Mesenchymal stem cell (in vitro differentiated cells and primary cell): Measurements from ENCODE around the gene DDC.
"Not testable (repeated sequence)": the region's sequence is repeated elsewhere in the genome, so short reads cannot be mapped to it uniquely, and the experiment has no call there.

Source experiments
- DNase-seq: peaks from one replicate; pipeline ENCODE4 v3.0.0-alpha.2; 2013
- H2AFZ ChIP-seq: one replicate; pipeline ENCODE4 v1.6.1; 2013; ENCODE audit warnings: low read depth, mild to moderate bottlenecking, control low read depth, inconsistent platforms, low read length, moderate library complexity
- H2AK5ac ChIP-seq: 2 replicates; pipeline ENCODE4 v1.6.1; 2013; ENCODE audit warnings: low read length, moderate library complexity, mild to moderate bottlenecking, inconsistent platforms; ENCODE audit not compliant: severe bottlenecking
- H2BK120ac ChIP-seq: one replicate; pipeline ENCODE4 v1.6.1; 2013; ENCODE audit warnings: low read depth, mild to moderate bottlenecking, inconsistent platforms, low read length, moderate library complexity
- H2BK12ac ChIP-seq, 2 experiments: one replicate each; pipeline ENCODE4 v1.6.1; 2013; ENCODE audit warnings: inconsistent platforms in 2 of 2, low read length in 2 of 2, mild to moderate bottlenecking in 2 of 2, moderate library complexity in 2 of 2, control low read depth in 1 of 2
- H2BK15ac ChIP-seq: one replicate; pipeline ENCODE4 v1.6.1; 2013; ENCODE audit warnings: mild to moderate bottlenecking, low read depth, inconsistent platforms; ENCODE audit not compliant: poor library complexity, severe bottlenecking
- H2BK5ac ChIP-seq: 2 replicates; pipeline ENCODE4 v1.6.1; 2013; ENCODE audit warnings: low read depth, mild to moderate bottlenecking, low read length, control low read depth, inconsistent platforms; ENCODE audit not compliant: poor library complexity, severe bottlenecking
- H3K14ac ChIP-seq, 2 experiments: one replicate each; pipeline ENCODE4 v1.6.1; 2013; ENCODE audit warnings: inconsistent platforms in 2 of 2, low read length in 2 of 2, control low read depth in 1 of 2, mild to moderate bottlenecking in 1 of 2, moderate library complexity in 1 of 2
- H3K18ac ChIP-seq, 2 experiments: one replicate each; pipeline ENCODE4 v1.6.1; 2013; ENCODE audit warnings: inconsistent platforms in 2 of 2, low read length in 2 of 2, control low read depth in 1 of 2, low read depth in 1 of 2, mild to moderate bottlenecking in 1 of 2
- H3K23ac ChIP-seq, 2 experiments: one replicate each; pipeline ENCODE4 v1.6.1; 2013; ENCODE audit warnings: inconsistent platforms in 2 of 2, low read length in 2 of 2, mild to moderate bottlenecking in 2 of 2, moderate library complexity in 2 of 2, control low read depth in 1 of 2
- H3K27ac ChIP-seq: 2 replicates; pipeline ENCODE4 v1.5.1; 2013; ENCODE audit warnings: mild to moderate bottlenecking, moderate library complexity, low read length, control low read depth, inconsistent platforms; ENCODE audit not compliant: poor library complexity, severe bottlenecking
- H3K27me3 ChIP-seq, 2 experiments: 2 replicates each; pipeline versions ENCODE4 v1.6.1 to v1.7.0; 2013; ENCODE audit warnings: low read length in 2 of 2, mild to moderate bottlenecking in 2 of 2, moderate library complexity in 2 of 2, control low read depth in 1 of 2, inconsistent platforms in 1 of 2; ENCODE audit not compliant: control insufficient read depth in 1 of 2, insufficient read depth in 1 of 2
- H3K36me3 ChIP-seq, 2 experiments: 2 replicates each; pipeline versions ENCODE4 v1.6.1 to v1.7.0; 2013; ENCODE audit warnings: low read length in 2 of 2, control low read depth in 1 of 2, inconsistent platforms in 1 of 2, low read depth in 1 of 2, mild to moderate bottlenecking in 1 of 2; ENCODE audit not compliant: insufficient read depth in 2 of 2, control insufficient read depth in 1 of 2
- H3K4ac ChIP-seq, 2 experiments: one replicate each; pipeline ENCODE4 v1.6.1; 2013; ENCODE audit warnings: inconsistent platforms in 2 of 2, low read length in 2 of 2, mild to moderate bottlenecking in 2 of 2, moderate library complexity in 2 of 2, control low read depth in 1 of 2, low read depth in 1 of 2
- H3K4me1 ChIP-seq: 2 replicates; pipeline ENCODE4 v1.6.1; 2013; ENCODE audit warnings: low read depth, low read length, control low read depth; ENCODE audit not compliant: control insufficient read depth, insufficient read depth
- H3K4me2 ChIP-seq: 2 replicates; pipeline ENCODE4 v1.6.1; 2013; ENCODE audit warnings: low read length, mild to moderate bottlenecking, inconsistent platforms; ENCODE audit not compliant: poor library complexity, severe bottlenecking
- H3K4me3 ChIP-seq, 2 experiments: 2 replicates each; pipeline versions ENCODE4 v1.5.1 to v1.7.0; 2013; ENCODE audit warnings: low read length in 2 of 2, mild to moderate bottlenecking in 2 of 2, control low read depth in 1 of 2, low read depth in 1 of 2; ENCODE audit not compliant: insufficient read depth in 1 of 2
- H3K79me1 ChIP-seq: replicated peaks from 2 replicates; pipeline ENCODE4 v1.6.1; 2013; ENCODE audit warnings: mild to moderate bottlenecking, control low read depth, low read length, inconsistent platforms; ENCODE audit not compliant: poor library complexity, severe bottlenecking
- H3K9ac ChIP-seq: 2 replicates; pipeline ENCODE4 v1.7.0; 2013; ENCODE audit warnings: mild to moderate bottlenecking, low read length, moderate library complexity
- H3K9me3 ChIP-seq: 2 replicates; pipeline ENCODE4 v1.7.0; 2013; ENCODE audit warnings: mild to moderate bottlenecking, low read length; ENCODE audit not compliant: control insufficient read depth
- H4K8ac ChIP-seq: one replicate; pipeline ENCODE4 v1.6.1; 2013; ENCODE audit warnings: inconsistent platforms, mild to moderate bottlenecking, low read length, moderate library complexity
- H4K91ac ChIP-seq: one replicate; pipeline ENCODE4 v1.6.1; 2013; ENCODE audit warnings: mild to moderate bottlenecking, low read length, inconsistent platforms
- WGBS: methylation state at CpG from one replicate; pipeline ENCODE4 v1.1.7; 2013; ENCODE audit warnings: mixed read lengths; 5-methylcytosine and 5-hydroxymethylcytosine counted together

The DDC gene

GRCh38 chr7:50583295-50583694 lies 18.1 kb upstream of the DDC start:
- not testable (repeated sequence) for H2BK5ac ChIP-seq, H3K27me3 ChIP-seq, H3K36me3 ChIP-seq, H3K9ac ChIP-seq, H3K9me3 ChIP-seq, DNase-seq, H3K79me1 ChIP-seq, H3K4me3 ChIP-seq, H2BK15ac ChIP-seq, H3K18ac ChIP-seq, H2AFZ ChIP-seq, H2AK5ac ChIP-seq, H4K91ac ChIP-seq, H3K4ac ChIP-seq, H4K8ac ChIP-seq, H2BK120ac ChIP-seq, H3K4me1 ChIP-seq, H3K14ac ChIP-seq, H3K23ac ChIP-seq, H3K27ac ChIP-seq, H2BK12ac ChIP-seq, H3K4me2 ChIP-seq
- WGBS: 99% methylated on average over 4 of the region's 4 CpGs

GRCh38 chr7:50582271-50582670 lies 17.1 kb upstream of the DDC start:
- not testable (repeated sequence) for H2BK12ac ChIP-seq, H4K91ac ChIP-seq, H2AK5ac ChIP-seq, DNase-seq, H3K9me3 ChIP-seq, H2BK120ac ChIP-seq, H3K14ac ChIP-seq, H3K18ac ChIP-seq, H3K4me3 ChIP-seq, H3K23ac ChIP-seq, H3K36me3 ChIP-seq, H3K4me2 ChIP-seq, H3K9ac ChIP-seq, H4K8ac ChIP-seq, H3K4me1 ChIP-seq, H3K27me3 ChIP-seq, H3K4ac ChIP-seq, H2BK15ac ChIP-seq, H3K27ac ChIP-seq, H2AFZ ChIP-seq, H2BK5ac ChIP-seq, H3K79me1 ChIP-seq
- WGBS: 84% methylated on average over 2 of the region's 4 CpGs

- H3K27ac ChIP-seq, H2AK5ac ChIP-seq, H3K4me3 ChIP-seq, H4K8ac ChIP-seq, H3K27me3 ChIP-seq, H3K23ac ChIP-seq, H3K9me3 ChIP-seq, H2BK120ac ChIP-seq, H3K14ac ChIP-seq, H3K4me1 ChIP-seq, DNase-seq, H2BK15ac ChIP-seq, H3K79me1 ChIP-seq, H3K4me2 ChIP-seq, H4K91ac ChIP-seq, H2BK5ac ChIP-seq, H2BK12ac ChIP-seq, H2AFZ ChIP-seq, H3K36me3 ChIP-seq, H3K4ac ChIP-seq, H3K9ac ChIP-seq, H3K18ac ChIP-seq: not testable (repeated sequence)
- WGBS: 96% methylated on average over 2 of the region's 2 CpGs
Measured at GRCh38 chr7:50580666-50581065, 15.5 kb upstream of the DDC start.

GRCh38 chr7:50580057-50580456 lies 14.9 kb upstream of the DDC start:
- H4K91ac ChIP-seq: no peak overlapping the region
- H2AFZ ChIP-seq: no peak overlapping the region
- no peak overlapping the region for H3K18ac ChIP-seq
- no peak overlapping the region for H2BK12ac ChIP-seq
- no peak overlapping the region for H2BK5ac ChIP-seq
- H3K9ac ChIP-seq: no peak overlapping the region
- H3K4ac ChIP-seq: no peak overlapping the region
- H4K8ac ChIP-seq: no peak overlapping the region
- no peak overlapping the region for H2BK15ac ChIP-seq
- no peak overlapping the region for H3K4me2 ChIP-seq
- H3K4me3 ChIP-seq: no peak overlapping the region
- WGBS: 65% methylated on average over 4 of the region's 5 CpGs
- DNase-seq: no peak
- H2AK5ac ChIP-seq: no peak overlapping the region
- no peaks in the 10 kb centered on the region for H3K79me1 ChIP-seq
- no peaks in the 10 kb centered on the region for H3K27me3 ChIP-seq
- no peaks in the 10 kb centered on the region for H3K36me3 ChIP-seq
- H3K14ac ChIP-seq: no peak overlapping the region
- H2BK120ac ChIP-seq: no peak overlapping the region
- H3K4me1 ChIP-seq: no peaks in the 10 kb centered on the region
- peaks cover 10% of the 10 kb centered on the region for H3K9me3 ChIP-seq
- H3K23ac ChIP-seq: no peak overlapping the region
- H3K27ac ChIP-seq: no peak overlapping the region
